ENCODE results near the gene CHD9.
"Not testable (repeated sequence)": the region's sequence is repeated elsewhere in the genome, so short reads cannot be mapped to it uniquely, and the experiment has no call there.

The CHD9 gene

DNA sequence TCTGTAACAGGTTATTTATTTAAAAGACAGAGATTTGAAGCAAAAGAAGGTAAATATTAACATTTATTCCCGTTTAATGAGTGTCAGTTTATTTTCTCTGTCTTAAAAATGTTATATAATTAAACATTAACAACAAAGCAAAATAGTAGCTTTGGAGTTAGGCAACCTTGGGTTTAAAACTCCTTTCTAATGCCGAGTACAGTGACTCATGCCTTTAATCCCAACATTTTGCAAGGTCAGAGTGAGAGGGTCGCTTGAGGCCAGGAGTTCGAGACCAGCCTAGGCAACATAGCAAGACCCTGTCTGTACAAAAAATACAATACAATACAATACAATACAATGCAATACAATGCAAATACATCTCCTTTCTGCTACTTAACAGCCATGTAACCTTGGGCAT lies 128.7 kb downstream of the CHD9 start:
- TF ChIP-seq, protein P1, sequence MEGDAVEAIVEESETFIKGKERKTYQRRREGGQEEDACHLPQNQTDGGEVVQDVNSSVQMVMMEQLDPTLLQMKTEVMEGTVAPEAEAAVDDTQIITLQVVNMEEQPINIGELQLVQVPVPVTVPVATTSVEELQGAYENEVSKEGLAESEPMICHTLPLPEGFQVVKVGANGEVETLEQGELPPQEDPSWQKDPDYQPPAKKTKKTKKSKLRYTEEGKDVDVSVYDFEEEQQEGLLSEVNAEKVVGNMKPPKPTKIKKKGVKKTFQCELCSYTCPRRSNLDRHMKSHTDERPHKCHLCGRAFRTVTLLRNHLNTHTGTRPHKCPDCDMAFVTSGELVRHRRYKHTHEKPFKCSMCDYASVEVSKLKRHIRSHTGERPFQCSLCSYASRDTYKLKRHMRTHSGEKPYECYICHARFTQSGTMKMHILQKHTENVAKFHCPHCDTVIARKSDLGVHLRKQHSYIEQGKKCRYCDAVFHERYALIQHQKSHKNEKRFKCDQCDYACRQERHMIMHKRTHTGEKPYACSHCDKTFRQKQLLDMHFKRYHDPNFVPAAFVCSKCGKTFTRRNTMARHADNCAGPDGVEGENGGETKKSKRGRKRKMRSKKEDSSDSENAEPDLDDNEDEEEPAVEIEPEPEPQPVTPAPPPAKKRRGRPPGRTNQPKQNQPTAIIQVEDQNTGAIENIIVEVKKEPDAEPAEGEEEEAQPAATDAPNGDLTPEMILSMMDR (IDR thresholded peaks at IDR 0.05; ENCODE audit: borderline replicate concordance, insufficient read depth, low read depth, low read length): no peak
- H3K4me3 ChIP-seq (ENCODE audit: low read depth, low read length): no peak overlapping the region

DNA sequence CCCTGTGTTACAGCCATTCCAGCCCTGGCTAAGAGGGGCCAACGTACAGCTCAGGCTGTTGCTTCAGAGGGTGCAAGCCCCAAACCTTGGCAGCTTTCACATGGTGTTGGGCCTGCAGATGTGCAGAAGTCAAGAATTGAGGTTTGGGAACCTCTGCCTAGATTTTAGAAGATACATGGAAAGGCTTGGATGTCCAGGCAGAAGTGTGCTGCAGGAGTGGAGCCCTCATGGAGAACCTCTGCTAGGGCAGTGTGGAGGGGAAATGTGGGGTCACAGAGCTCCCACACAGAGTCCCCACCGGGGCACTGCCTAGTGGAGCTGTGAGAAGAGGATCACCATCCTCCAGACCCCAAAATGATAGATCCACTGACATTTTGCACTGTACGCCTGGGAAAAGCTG lies 130.9 kb downstream of the CHD9 start:
- H3K4me3 ChIP-seq (ENCODE audit: low read depth, low read length): not testable (repeated sequence)

DNA sequence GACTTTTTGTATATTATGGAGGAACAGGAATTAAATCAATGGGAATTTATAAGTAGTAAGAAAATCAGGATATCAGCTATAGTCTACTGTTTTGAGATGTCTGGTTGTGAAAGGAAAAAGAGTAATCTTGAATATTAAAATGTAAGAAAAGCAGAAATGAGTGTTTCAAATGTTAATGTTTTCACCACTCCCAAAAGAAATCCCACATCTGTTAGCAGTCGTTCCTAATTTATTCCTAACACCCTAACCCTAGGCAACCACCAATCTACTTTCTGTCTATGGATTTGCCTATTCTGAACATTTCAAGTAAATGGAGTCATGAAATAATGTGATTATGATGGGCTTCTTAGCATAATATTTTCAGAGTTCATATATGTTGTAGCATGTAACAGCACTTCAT lies 133.0 kb downstream of the CHD9 start:
- TF ChIP-seq, protein P1 (IDR thresholded peaks at IDR 0.05; ENCODE audit: borderline replicate concordance, insufficient read depth, low read depth, low read length): no peak
- no peak overlapping the region for H3K4me3 ChIP-seq (ENCODE audit: low read depth, low read length)

DNA sequence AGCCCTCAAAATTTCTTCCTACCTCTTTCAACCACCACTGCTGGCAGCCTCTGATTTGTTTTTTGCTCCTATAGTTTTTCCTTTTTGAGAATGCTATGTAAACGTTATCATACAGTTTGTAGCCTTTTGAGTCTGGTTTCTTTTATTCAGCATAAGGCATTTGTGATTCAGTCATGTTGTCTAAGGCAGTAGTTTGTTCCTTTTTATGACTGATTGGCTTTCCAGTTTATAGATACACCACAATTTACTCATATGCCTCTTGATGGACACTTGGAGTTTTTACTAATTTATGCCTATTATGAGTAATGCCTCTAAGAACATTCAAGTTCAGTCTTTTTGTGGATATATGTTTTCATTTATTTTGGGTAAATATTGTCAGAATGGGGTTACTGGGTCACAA lies 136.6 kb downstream of the CHD9 start:
- TF ChIP-seq, protein P1 (IDR thresholded peaks at IDR 0.05; ENCODE audit: borderline replicate concordance, insufficient read depth, low read depth, low read length): no peak

DNA sequence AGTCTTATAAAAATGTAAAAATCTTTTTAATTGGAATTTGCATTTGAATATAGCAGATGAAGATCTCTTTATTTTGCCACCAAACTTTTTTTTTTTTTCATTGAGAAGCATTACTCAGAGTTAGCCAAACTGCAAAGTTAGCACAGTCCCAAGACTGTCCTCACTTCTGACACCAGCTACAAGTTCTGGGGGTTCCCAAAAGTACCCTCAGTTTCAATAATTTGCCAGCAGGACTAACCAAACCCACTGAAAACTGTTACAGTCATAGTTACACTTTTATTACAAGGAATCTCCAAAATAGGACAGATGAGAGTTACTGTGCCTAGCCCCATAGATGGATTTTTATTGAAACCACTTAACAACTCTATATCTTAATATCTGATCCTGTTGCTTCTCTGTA lies 144.1 kb downstream of the CHD9 start:
- TF ChIP-seq, protein P1 (IDR thresholded peaks at IDR 0.05; ENCODE audit: borderline replicate concordance, insufficient read depth, low read depth, low read length): no peak

More for the DNA sequence above, 136.6 kb downstream of the CHD9 start:
- no peak overlapping the region for H3K4me3 ChIP-seq (ENCODE audit: low read depth, low read length)

DNA sequence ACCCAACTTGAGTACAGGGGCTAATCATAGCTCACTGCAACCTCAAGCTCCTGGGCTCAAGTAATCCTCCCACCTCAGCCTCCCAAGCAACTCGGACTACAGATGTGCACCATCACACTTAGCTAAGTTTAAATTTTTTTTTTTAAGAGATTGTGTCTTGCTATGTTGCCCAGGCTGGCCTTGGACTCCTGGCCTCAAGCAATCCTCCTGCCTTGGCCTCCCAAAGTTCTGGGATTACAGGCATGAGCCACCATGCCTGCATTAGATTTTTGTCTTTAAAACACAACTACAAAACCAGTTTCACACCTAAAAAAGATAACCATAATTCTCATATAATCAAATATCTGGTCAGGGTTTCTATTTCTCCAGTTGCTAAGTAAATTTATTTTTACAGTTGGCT lies 147.1 kb downstream of the CHD9 start:
- TF ChIP-seq, protein P1 (IDR thresholded peaks at IDR 0.05; ENCODE audit: borderline replicate concordance, insufficient read depth, low read depth, low read length): no peak
- no peak overlapping the region for H3K4me3 ChIP-seq (ENCODE audit: low read depth, low read length)

More for the DNA sequence above, 144.1 kb downstream of the CHD9 start:
- H3K4me3 ChIP-seq (ENCODE audit: low read depth, low read length): no peak overlapping the region

DNA sequence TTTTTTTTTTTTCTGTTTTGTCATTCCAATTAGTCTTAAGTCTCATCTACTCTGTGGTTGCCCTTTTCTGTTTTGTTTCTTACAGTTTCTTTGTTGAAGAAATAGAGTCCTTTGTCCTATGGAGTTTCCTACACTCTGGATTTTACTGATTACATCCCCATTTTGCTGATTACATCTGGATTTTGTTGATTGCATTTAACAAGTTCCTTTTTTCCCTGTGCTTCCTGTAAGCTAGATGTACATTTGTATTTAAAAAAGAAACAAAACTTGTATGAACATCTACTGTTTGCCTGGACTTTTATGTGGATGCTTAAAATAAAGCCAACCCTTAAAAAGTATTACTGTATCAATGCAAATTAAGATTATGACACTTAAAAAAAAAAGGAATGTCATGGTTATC lies 147.6 kb downstream of the CHD9 start:
- H3K4me3 ChIP-seq (ENCODE audit: low read depth, low read length): no peak overlapping the region
- TF ChIP-seq, protein P1 (IDR thresholded peaks at IDR 0.05; ENCODE audit: borderline replicate concordance, insufficient read depth, low read depth, low read length): no peak
